22Rv1 (cell line): ENCODE measurements around the gene ZNF263.

ENCODE experiments used
- ZFX ChIP-seq: fragments of 450-650 bp; IDR thresholded peaks from 2 replicates; pipeline ENCODE4 v1.6.1; 2017; ENCODE audit warnings: antibody characterized with exemption, borderline replicate concordance
- TF ChIP-seq, protein P1 (sequence below): fragments of 450-650 bp; IDR thresholded peaks from 2 replicates; pipeline ENCODE4 v1.5.1; 2017; ENCODE audit warnings: mild to moderate bottlenecking

DNA sequence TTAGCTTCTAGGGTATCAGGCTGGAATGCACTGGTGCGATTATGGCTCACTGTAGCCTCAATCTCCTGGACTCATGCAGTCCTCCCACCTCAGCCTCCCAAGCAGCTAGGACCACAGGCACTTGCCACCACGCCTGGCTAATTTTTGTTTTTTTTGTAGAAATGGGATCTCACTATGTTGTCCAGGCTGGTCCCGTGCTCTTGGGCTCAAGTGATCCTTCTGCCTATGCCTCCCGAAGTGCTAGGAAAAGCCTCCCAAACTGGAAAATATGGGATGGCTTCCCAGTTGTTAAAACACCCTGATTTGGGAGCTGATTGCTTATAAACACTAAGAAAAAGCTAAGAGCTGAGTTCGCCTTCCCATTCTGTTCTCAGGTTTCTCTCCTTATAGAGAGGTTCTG, 6.6 kb upstream of the ZNF263 start:
- TF ChIP-seq, protein P1, sequence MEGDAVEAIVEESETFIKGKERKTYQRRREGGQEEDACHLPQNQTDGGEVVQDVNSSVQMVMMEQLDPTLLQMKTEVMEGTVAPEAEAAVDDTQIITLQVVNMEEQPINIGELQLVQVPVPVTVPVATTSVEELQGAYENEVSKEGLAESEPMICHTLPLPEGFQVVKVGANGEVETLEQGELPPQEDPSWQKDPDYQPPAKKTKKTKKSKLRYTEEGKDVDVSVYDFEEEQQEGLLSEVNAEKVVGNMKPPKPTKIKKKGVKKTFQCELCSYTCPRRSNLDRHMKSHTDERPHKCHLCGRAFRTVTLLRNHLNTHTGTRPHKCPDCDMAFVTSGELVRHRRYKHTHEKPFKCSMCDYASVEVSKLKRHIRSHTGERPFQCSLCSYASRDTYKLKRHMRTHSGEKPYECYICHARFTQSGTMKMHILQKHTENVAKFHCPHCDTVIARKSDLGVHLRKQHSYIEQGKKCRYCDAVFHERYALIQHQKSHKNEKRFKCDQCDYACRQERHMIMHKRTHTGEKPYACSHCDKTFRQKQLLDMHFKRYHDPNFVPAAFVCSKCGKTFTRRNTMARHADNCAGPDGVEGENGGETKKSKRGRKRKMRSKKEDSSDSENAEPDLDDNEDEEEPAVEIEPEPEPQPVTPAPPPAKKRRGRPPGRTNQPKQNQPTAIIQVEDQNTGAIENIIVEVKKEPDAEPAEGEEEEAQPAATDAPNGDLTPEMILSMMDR, result no peak
- TF ChIP-seq ZFX, result no peak
